ENCODE data around the gene WDR91.

WDR91 gene

DNA sequence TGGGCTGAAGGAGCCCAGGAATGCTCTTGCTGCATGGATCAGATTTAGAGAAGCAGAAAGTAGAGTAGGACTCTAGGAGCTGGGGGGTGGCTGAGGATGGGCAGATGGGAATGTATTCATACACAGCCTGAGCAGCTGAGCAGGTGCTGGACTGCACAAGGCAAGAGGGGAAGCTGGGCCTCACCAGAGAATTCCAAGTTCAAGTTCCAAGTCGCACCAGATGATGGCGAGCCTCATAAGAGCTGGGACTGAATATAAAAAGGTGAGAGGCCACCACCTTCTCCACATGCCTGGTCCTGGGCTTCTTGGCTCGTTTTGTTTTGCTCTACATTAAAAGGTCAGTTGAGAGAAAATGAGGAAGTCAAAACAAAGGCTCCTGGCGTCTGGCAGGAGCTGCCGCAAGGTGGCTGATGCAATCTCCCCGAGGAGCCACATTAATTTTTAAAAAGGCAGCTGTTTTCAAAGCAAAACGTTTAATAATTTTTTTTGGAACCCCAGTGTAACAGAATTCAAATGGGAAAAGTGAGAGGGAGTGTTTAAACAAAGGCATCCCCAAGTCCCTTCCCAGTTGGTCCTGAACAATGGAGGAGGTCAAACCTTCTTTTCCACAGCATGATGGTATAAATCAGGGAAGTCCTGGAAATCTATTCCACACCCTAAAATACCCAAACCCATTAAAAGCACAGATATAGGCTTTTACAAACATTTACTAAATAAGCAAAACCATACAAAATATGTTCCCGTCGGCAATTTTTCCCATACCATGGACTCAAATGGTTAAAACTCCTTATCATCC is 50.3 kb downstream of the WDR91 start:
- DNase-seq (ENCODE audit: low read depth), result no peak

DNA sequence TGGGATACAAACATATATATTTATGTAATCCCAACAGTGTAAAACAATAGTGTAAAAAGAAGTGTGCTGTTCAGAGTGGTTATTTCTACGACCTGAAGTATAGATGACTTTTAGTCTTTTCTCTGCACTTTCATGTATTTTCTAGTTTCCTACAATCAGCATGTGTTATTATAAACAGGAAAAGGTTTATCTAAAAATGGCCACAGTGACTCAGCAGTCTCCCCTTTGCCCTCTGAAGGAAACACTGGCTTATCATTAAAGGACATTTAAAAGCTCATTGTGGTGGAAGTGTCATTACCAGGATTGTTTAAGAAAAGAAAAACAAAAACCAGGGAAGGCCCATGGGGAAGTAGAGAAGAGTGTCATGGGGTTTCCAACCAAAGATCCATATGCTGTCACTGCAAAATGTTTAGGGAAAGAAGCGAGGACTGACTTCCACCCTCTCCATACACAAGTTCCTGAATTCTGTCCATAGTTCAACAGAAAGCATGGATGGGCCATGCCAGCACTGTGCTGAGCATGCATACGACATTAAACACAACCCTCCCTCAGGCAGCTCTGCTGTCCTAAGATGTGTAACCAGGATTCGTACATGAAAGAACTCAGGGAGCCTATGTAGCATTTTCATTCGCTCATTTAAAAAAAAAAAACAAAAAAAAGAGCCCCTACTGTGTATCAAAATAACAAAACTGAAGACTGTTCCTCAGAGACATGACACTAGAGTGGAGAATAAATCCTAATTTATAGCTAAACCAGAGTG is 51.0 kb downstream of the WDR91 start:
- no peak for DNase-seq (ENCODE audit: low read depth)

DNA sequence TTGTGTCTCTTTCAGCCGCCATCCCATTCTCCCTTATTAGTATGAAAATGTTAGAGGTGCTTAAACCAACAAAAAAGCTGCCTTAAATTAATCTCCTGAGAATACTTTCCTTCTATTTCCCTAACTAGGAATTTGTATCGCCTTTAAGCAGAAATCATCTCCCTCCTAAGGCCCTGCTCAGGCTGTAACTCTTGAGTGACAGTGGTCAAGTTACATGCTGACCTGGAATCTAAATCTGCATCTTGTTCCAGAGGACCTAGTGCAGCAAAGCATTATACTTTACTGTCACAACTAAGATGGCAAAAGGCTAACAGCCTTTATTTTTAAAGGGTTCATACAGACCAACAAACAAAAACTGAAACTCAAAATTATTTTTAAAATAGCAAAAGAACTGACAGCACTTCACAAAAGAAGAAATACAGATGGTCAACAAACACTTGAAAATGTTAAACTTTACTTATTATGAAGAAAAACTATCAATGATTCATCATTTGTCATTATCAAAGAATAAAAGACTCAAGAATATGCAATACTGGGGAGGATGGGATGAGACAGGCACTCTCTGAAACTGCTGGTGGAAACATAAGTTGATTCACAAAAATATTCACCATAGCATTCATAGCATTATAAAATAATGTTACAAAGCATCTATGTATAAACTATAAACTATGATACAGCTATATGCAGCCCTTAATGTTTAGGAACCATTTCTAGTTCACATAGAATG is 51.8 kb downstream of the WDR91 start:
- DNase-seq (ENCODE audit: low read depth), result no peak

DNA sequence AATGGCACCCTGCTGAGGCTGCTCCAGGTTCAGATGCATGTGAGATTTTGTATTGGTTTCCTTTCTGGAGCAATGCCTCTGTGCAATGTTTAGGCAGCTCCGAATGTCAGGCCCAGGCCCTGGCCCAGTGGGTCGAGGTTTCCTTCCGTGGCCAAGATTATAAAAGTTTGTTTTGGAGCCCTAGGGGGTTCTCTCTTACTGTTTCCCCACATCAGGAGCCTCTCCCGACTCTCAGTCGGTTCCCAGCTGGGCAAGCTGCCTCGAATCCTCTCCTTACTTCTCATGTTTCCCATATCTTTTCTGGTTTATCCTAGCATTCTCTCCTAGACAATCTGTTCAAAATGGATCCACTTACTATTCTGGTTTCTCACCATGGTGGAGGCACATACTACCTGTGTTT is 52.5 kb downstream of the WDR91 start:
- DNase-seq (ENCODE audit: low read depth), result no peak

DNA sequence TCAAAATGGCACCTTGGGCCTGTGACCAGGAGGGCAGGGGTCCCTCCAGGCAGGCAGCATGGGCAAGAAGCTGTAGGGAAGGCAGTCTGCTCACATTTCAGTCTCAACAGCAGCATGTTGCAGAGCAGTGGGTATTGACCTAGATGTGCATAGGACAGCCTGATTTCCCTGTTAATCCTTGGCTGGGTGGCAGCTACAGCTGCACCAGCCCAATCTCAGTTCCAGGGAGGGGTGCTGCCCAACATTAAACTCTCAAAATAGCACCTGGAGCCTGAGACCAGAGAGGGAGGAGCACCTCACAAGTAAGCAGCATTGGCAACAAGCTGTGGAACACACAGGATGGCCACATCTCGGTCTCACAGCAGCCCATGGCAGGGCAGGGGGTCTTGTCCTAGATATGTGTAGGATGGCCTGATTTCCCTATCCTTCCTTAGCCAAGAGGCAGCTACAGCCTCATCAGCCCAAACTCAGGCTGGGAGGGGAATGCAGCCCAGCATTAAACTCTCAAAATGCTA is 53.1 kb downstream of the WDR91 start:
- no peak for DNase-seq (ENCODE audit: low read depth)

DNA sequence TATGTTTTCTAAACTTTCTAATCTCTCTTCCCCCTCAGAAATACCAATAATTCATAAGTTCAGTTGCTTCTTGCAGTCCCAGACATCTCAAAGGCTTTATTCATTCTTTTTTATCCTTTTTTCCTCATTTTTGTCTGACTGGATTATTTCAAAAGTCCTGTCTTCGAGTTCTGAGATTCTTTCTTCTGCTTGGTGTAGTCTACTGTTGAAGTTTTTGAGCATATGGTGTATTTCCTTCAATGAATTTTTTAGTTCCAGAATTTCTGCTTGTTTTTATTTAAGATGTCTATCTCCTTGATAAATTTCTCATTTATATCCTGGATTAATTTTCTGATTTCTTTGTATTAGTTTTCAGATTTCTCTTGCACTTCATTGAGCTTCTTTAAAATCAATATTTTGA is 55.0 kb downstream of the WDR91 start:
- no peak for DNase-seq (ENCODE audit: low read depth)

DNA sequence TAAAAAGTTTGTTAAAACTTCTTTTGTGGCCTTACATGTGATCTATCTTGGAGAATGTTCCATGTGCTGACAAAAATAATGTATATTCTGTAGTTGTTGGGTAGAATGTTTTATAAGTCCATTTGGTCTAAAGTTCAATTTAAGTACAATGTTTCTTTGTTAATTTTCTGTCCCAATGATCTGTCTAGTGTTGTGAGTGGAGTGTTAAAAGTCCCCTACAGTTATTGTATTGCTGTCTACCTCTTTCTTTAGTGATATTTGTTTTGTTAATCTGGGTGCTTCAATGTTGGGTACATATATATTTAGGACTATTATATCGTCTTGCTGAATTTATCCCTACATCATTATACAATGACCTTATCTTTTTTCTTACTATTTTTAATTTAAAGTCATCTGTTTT is 56.6 kb downstream of the WDR91 start:
- DNase-seq (ENCODE audit: low read depth), result no peak

DNA sequence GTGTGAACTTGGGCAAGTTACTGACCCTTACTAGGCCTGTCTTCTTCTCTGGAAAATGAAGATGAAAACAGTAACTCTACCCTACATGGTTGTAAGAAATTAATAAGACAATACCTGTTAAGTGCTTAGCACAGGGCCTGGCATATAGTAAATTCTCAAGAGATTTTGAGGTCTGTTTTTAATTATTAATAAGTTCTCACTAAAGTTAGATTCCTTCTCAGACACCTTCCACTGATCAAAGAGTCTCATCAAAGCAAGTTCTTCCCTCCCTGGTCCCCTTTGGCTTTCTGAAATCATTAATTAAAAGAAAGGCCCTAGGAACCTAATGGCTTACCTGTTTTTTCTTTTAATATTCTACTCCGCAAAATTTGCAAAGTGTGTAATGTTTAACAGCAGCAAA is 58.9 kb downstream of the WDR91 start:
- no peak for DNase-seq (ENCODE audit: low read depth)

DNA sequence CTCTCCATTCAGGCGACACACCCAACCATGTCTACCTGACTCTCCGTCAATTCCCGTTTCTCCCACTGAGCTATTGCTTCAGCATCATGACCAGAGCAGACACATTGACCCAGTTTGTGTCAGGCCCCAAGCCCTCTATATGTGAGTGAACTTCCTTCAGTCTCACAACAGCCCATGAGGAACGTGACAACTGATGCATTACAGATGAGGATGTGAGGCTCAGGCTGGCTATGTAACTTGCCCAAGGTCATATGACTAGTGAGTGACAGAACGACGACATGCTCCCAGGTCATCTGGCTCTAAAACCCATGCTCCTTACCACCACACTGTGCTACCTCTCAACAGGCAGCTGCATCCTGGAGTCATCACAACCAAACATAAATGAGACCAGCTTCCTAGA is 59.8 kb downstream of the WDR91 start:
- DNase-seq (ENCODE audit: low read depth), result no peak

DNA sequence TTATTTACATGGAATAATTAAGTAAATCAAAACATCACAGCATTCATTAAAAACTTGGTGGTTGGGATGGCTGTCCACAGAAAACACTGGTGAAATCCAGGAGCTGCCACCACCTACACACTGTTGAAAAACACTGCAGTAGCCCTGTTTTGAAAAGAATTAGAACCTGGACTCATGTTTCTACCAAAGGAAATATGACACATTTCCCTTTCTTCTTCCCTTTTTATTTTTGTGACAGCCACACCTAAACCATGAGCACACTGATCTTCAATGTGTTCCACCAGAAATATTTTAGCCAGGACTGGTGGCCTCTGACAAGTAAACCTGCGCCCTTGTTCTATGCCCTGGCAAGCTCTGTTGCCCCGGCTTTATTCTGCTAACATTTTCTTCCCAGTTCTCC is 60.2 kb downstream of the WDR91 start:
- DNase-seq (ENCODE audit: low read depth), result no peak

DNA sequence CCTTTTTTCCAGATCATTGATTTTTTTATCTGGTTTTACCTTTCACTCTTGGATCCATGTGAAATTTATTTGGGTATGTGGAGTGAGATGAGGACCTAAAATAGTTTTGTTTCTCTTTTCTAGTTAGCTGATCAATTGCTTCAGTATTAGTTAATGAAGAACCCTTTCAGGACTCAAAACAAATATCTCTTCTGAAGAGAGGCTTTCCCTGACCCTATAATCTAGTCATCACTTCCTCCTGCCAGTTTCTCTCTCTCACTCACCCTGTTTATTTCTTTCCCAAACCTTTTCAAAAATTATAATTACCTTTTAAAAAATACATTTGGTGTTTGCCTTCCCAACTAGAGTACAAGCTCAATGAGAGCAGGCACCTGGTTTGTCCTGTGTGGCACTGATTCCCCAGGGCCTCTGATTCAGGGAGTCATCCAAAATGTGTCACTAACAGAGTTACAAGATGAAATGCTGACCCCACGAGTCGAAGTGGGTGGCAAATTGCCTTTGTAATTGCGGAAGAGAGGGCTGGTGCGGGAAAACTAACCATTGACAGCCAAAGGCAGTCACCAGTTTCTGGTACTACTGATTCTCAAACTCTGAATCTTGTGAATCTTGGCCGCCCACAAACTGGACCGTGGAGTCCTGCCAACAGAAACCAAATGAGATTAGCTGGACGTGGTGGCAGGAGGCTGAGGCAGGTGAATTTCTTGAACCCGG is 61.1 kb downstream of the WDR91 start:
- DNase-seq (ENCODE audit: low read depth), result no peak

DNA sequence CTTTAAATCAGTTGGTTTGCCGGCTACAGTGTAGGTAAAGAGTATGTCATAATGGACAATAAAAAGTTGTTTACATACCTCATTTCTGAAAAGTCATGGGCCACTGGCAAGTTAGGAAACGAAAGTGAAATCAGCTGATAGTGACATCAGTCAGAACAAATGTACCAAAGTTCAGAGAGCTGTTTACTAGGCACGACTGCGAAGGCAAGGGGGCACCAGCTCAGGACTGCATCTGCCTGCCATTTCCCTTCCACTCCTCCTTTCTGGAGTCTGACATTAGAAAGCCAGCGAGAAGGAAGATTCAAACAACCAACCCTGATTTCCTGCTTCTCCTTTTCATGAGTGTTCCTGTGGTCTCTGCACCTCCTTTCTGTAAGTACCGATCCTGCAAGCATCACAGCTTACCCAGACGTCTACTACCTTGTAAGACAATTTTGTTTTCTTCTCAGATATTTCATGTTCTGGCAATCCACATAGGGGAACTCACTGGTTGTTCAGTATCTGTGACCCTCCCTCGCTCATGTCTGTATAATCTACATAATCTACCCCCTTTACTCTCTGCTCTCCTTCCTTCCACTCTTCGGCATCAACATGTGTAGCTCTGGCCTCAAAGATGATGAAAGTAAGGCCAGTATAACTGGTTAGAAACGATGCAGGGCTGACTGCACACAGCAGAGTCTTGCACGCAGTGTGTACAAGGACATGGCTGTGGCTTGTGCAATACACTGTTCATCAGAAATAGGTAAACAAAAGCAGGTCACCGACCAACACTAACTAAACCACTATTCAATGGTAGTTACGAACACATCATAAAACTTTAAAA is 63.2 kb downstream of the WDR91 start, which contains the start of gene TMEM140:
TSS of gene TMEM140 (plus strand) at position 174 of the 823 bp plus-strand sequence. CDS start 16,370 bp downstream, outside the sequence.
- no peak for DNase-seq (ENCODE audit: low read depth)

DNA sequence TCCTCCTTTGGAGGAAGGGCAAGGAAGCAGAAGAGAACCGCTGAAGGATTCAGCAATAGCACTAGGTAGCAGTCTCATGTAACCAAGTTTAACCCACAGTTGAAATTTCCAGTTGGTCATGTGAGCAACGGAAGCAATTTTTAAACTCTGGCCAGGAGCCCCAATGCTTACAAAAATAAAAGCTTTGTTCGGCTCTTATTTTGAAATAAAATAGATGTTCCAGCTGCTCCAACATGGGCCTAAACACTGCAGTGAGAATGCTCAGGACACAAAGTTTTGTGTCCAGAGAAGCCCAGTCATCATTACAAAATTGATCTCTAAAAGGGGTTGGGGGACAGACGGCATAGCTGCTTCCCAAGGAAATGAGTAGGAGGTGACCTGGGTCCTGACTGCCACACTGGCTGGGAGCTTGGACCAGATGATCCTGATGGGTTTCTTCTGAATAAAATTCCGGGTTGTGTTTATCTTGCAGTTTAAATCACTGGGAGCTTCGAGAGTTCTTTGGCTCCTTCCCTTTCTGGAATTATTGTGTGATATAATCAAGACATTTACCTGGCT is 63.9 kb downstream of the WDR91 start:
- DNase-seq (ENCODE audit: low read depth), result no peak

DNA sequence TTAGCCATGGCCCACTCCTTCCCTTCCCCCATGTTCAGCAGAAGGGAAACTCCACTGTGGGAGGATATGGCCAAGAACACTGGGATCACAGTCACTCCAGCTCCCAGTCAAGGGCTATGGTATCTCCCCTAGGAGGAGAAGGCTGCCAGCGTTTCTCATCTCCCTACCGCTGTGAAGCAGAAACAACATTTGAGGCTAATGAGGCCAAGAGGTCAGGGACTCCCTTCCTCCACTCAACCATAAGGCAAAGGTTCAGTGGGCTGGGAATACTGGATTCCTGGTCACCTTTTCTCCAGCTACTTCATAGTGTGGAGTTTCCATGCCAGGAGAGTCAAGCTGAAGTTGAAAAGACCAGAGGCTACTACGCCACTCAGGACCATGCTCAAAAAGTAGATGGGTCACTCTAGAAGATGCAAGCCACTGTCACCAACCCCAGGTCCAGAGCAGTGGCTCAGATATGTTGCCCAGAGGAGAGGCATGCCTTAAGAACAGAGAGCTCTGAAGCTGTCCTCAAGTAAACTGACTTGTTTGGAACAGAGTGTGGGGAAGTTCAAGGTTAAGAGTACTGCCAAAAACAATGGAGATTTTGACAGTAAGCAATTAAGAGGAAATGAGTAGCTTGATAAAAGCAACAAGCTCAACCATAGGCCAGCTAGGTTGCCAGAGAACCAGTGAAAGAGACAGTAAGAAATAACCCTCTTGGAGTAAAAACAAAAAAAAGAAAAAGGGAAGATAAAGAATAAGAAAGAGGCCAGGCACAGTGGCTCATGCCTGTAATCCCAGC is 67.2 kb downstream of the WDR91 start:
- no peak for DNase-seq (ENCODE audit: low read depth)

Measured in stimulated activated CD8-positive, alpha-beta memory T cell treated with anti-CD3 and anti-CD28 coated beads, Interleukin-7, amount 100 ng/mL, for 24 hours (primary cell).